A549 (cell line): ENCODE results near the gene RTBDN. TPM values are rescaled to one million over a fixed set of nuclear protein-coding genes. Genes with fewer than 3 reads are reported as not detected.
A peak's percentile ranks its signal among the peaks of the same experiment; 100 is the strongest.

Experiments used
- ATAC-seq, 2 experiments: fragments of 200-7000 bp in 1 of 2; fragments of >200 bp in 1 of 2; cut with Nextera tagmentation in 1 of 2; cut with Tn5 transposase in 1 of 2; 3 replicates each; pipeline versions ENCODE4 v1.8.0 to v1.9.1; 2018 to 2020; ENCODE audit warnings: mild to moderate bottlenecking in 1 of 2, moderate library complexity in 1 of 2
- CTCF ChIA-PET: fragments of 300-600 bp; sonication (Branson Sonifier 250); formaldehyde crosslinking; extraction: SDS; loops from one replicate; lab custom pipeline; 2021; ENCODE audit warnings: antibody characterized with exemption, inconsistent platforms; lab: Yijun Ruan, JAX
- POLR2A ChIA-PET: fragments of 350-600 bp; formaldehyde crosslinking; extraction: SDS; loops from one replicate; lab custom pipeline; 2021; ENCODE audit warnings: antibody characterized with exemption, inconsistent platforms; lab: Yijun Ruan, JAX
- DNase-seq, 2 experiments: peaks; one replicate each; pipeline versions ENCODE4 v3.0.0 to v3.0.0-alpha.2; 2011 to 2016; ENCODE audit warnings: low read depth in 1 of 2, low spot score in 1 of 2
- FAIRE-seq: peaks from 2 replicates; lab custom pipeline; 2011; peaks lifted over from hg19 to GRCh38; lab: Jason Lieb, UNC
- H3K27ac ChIP-seq, 2 experiments: fragments of >200 bp; sonication (Bioruptor Twin); formaldehyde crosslinking; 3 replicates each; pipeline ENCODE4 v1.5.1; 2016 to 2017
- H3K4me1 ChIP-seq: fragments of >200 bp; sonication (Bioruptor Twin); formaldehyde crosslinking; 3 replicates; pipeline ENCODE4 v1.6.1; 2016
- H3K4me2 ChIP-seq: fragments of >200 bp; sonication (Bioruptor Twin); formaldehyde crosslinking; 3 replicates; pipeline ENCODE4 v1.6.1; 2016
- H3K4me3 ChIP-seq: fragments of >200 bp; sonication (Bioruptor Twin); formaldehyde crosslinking; 3 replicates; pipeline ENCODE4 v1.5.1; 2016
- H3K9me3 ChIP-seq: fragments of >200 bp; sonication (Bioruptor Twin); formaldehyde crosslinking; 3 replicates; pipeline ENCODE4 v1.6.1; 2016
- BCL3 ChIP-seq: fragments of >200 bp; sonication (Bioruptor Twin); formaldehyde crosslinking; IDR thresholded peaks from 3 replicates; pipeline ENCODE4 v1.6.1; 2016
- CBX2 ChIP-seq: fragments of 200-600 bp; sonication (generic); IDR thresholded peaks from 2 replicates; pipeline ENCODE4 v1.6.1; 2016; ENCODE audit warnings: low read depth, mild to moderate bottlenecking, borderline replicate concordance
- CHD2 ChIP-seq: fragments of 150-350 bp; IDR thresholded peaks from 2 replicates; pipeline ENCODE4 v1.6.1; 2014; ENCODE audit warnings: low read length; ENCODE audit not compliant: partially characterized antibody
- EHF ChIP-seq: fragments of 250-450 bp; sonication (Bioruptor Pico); IDR thresholded peaks from 2 replicates; pipeline ENCODE4 v1.5.0; 2020; ENCODE audit warnings: mild to moderate bottlenecking
- EP300 ChIP-seq, 2 experiments: fragments of >200 bp; sonication (Bioruptor Twin); formaldehyde crosslinking; IDR thresholded peaks; 2 replicates in 1 of 2; 3 replicates in 1 of 2; pipeline ENCODE4 v1.6.1; 2016 to 2017
- ESRRA ChIP-seq: fragments of 150-350 bp; IDR thresholded peaks from 2 replicates; pipeline ENCODE4 v1.6.1; 2014; ENCODE audit warnings: mild to moderate bottlenecking, low read length, borderline replicate concordance
- FOSL2 ChIP-seq, 2 experiments: fragments of 450-650 bp in 1 of 2; fragments of >200 bp in 1 of 2; sonication (Bioruptor Twin) in 1 of 2; formaldehyde crosslinking; IDR thresholded peaks; 2 replicates each; pipeline versions ENCODE4 v1.5.0 to v1.6.1; 2016 to 2020; ENCODE audit warnings: mild to moderate bottlenecking in 1 of 2, moderate library complexity in 1 of 2
- HOXB5 ChIP-seq: fragments of 250-450 bp; sonication (Bioruptor Pico); IDR thresholded peaks from 2 replicates; pipeline ENCODE4 v1.5.0; 2020; ENCODE audit warnings: mild to moderate bottlenecking, moderate library complexity
- JUN ChIP-seq, 2 experiments: fragments of >200 bp; sonication (Bioruptor Twin); formaldehyde crosslinking; IDR thresholded peaks; 2 replicates in 1 of 2; 3 replicates in 1 of 2; pipeline ENCODE4 v1.6.1; 2016 to 2017
- JUNB ChIP-seq: fragments of >200 bp; sonication (Bioruptor Twin); formaldehyde crosslinking; IDR thresholded peaks from 2 replicates; pipeline ENCODE4 v1.6.1; 2016
- KDM5A ChIP-seq: fragments of 200-600 bp; sonication (generic); IDR thresholded peaks from 2 replicates; pipeline ENCODE4 v1.6.1; 2016; ENCODE audit warnings: antibody characterized with exemption, mild to moderate bottlenecking
- MAX ChIP-seq: IDR thresholded peaks from 2 replicates; pipeline ENCODE4 v1.6.1; 2012
- NR3C1 ChIP-seq: fragments of >200 bp; sonication (Bioruptor Twin); formaldehyde crosslinking; IDR thresholded peaks from 3 replicates; pipeline ENCODE4 v1.6.1; 2017
- POLR2A ChIP-seq: IDR thresholded peaks from 2 replicates; pipeline ENCODE4 v1.6.1; 2012; ENCODE audit warnings: mild to moderate bottlenecking, low read length
- RNF2 ChIP-seq: fragments of 200-600 bp; sonication (generic); IDR thresholded peaks from 2 replicates; pipeline ENCODE4 v1.6.1; 2016; ENCODE audit warnings: low read depth, mild to moderate bottlenecking, antibody characterized with exemption, moderate library complexity, borderline replicate concordance
- TP53 ChIP-seq: fragments of 250-450 bp; sonication (Bioruptor Pico); IDR thresholded peaks from 2 replicates; pipeline ENCODE4 v1.5.0; 2021; ENCODE audit warnings: mild to moderate bottlenecking, moderate library complexity
- USF2 ChIP-seq: fragments of 450-650 bp; IDR thresholded peaks from 2 replicates; pipeline ENCODE4 v1.6.1; 2014; ENCODE audit warnings: antibody characterized with exemption
- ZSCAN20 ChIP-seq: fragments of 250-450 bp; sonication (Bioruptor Pico); IDR thresholded peaks from 2 replicates; pipeline ENCODE4 v1.8.0; 2022; ENCODE audit warnings: mild to moderate bottlenecking, moderate library complexity
- WGBS: methylation state at CpG from one replicate; pipeline ENCODE4 v1.1.6; 2017; ENCODE audit errors: missing lambda C conversion rate; 5-methylcytosine and 5-hydroxymethylcytosine counted together
- polyA plus RNA-seq, 4 experiments: library from polyadenylated mRNA; depleted of rRNA in 3 of 4; stranded (reverse); fragments of >200 nt; fragmentation: RNase III in 1 of 4; extraction: RNeasy Plus Mini Kit Qiagen cat#74134 plus additional on column Dnase treatment in 1 of 4; gene quantifications; 2 replicates in 3 of 4; 3 replicates in 1 of 4; pipeline ENCODE4 v1.2.3, GENCODE V29; 2011 to 2017
- TF ChIP-seq, protein P1 (sequence below): fragments of >200 bp; sonication (Bioruptor Twin); formaldehyde crosslinking; IDR thresholded peaks from 2 replicates; pipeline ENCODE4 v1.6.1; 2016
- TF ChIP-seq, protein P2 (sequence below): fragments of >200 bp; sonication (Bioruptor Twin); formaldehyde crosslinking; IDR thresholded peaks from 3 replicates; pipeline ENCODE4 v1.5.1; 2016

RTBDN gene
- polyA plus RNA-seq, 2 of the 4 experiments (the other 2 are of a cell fraction): 0.09 to 0.25 TPM

DNA sequence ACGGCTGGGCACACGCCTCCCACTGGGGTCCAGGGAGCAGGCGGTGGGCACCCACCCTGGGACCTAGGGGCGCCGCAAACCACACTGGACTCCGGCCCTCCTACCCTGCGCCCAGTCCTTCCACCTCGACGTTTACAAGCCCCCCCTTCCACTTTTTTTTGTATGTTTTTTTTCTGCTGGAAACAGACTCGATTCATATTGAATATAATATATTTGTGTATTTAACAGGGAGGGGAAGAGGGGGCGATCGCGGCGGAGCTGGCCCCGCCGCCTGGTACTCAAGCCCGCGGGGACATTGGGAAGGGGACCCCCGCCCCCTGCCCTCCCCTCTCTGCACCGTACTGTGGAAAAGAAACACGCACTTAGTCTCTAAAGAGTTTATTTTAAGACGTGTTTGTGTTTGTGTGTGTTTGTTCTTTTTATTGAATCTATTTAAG, 41.5 kb downstream of the RTBDN start:
- ATAC-seq (no peak), FAIRE-seq (no peak)

DNA sequence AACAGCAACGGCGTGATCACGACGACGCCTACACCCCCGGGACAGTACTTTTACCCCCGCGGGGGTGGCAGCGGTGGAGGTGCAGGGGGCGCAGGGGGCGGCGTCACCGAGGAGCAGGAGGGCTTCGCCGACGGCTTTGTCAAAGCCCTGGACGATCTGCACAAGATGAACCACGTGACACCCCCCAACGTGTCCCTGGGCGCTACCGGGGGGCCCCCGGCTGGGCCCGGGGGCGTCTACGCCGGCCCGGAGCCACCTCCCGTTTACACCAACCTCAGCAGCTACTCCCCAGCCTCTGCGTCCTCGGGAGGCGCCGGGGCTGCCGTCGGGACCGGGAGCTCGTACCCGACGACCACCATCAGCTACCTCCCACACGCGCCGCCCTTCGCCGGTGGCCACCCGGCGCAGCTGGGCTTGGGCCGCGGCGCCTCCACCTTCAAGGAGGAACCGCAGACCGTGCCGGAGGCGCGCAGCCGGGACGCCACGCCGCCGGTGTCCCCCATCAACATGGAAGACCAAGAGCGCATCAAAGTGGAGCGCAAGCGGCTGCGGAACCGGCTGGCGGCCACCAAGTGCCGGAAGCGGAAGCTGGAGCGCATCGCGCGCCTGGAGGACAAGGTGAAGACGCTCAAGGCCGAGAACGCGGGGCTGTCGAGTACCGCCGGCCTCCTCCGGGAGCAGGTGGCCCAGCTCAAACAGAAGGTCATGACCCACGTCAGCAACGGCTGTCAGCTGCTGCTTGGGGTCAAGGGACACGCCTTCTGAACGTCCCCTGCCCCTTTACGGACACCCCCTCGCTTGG, 42.1 kb downstream of the RTBDN start:
- peak overlapping the region; percentile 96 to 99 for H3K27ac ChIP-seq
- CTCF ChIA-PET: interaction anchor here (0.5 to 17.4 kb wide), 7 partner anchors 9 to 1651 kb away, joined by 3 to 901 read pairs (median 3); partner anchors contain the start of genes DNASE2 and HOOK2
- H3K9me3 ChIP-seq: no peaks in the 10 kb centered on the region
- no peak for FAIRE-seq
- TF ChIP-seq EP300 (IDR thresholded peaks at IDR 0.05) (no peak), FOSL2 (IDR thresholded peaks at IDR 0.05) (no peak), FOSL2 (CRISPR knock-in tag; IDR thresholded peaks at IDR 0.05) (no peak), USF2 (peak; percentile 67), JUN (IDR thresholded peaks at IDR 0.05) (0 out of 5 replicates have a peak, but pooled peaks of 1 of the 2 experiments have one; percentile 4), MAX (peak; percentile 26; the same call in 1 of the 2 replicates), KDM5A (no peak), EHF (CRISPR knock-in tag) (0 out of 2 replicates have a peak, but pooled peaks have one; percentile 54), POLR2A (peak; percentile 13), ESRRA (no peak), TP53 (CRISPR knock-in tag) (0 out of 2 replicates have a peak, but pooled peaks have one; percentile 39)
- TF ChIP-seq, protein P1, sequence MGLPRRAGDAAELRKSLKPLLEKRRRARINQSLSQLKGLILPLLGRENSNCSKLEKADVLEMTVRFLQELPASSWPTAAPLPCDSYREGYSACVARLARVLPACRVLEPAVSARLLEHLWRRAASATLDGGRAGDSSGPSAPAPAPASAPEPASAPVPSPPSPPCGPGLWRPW: no peak
- TF ChIP-seq, protein P2, sequence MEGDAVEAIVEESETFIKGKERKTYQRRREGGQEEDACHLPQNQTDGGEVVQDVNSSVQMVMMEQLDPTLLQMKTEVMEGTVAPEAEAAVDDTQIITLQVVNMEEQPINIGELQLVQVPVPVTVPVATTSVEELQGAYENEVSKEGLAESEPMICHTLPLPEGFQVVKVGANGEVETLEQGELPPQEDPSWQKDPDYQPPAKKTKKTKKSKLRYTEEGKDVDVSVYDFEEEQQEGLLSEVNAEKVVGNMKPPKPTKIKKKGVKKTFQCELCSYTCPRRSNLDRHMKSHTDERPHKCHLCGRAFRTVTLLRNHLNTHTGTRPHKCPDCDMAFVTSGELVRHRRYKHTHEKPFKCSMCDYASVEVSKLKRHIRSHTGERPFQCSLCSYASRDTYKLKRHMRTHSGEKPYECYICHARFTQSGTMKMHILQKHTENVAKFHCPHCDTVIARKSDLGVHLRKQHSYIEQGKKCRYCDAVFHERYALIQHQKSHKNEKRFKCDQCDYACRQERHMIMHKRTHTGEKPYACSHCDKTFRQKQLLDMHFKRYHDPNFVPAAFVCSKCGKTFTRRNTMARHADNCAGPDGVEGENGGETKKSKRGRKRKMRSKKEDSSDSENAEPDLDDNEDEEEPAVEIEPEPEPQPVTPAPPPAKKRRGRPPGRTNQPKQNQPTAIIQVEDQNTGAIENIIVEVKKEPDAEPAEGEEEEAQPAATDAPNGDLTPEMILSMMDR: no peak
- TF ChIP-seq, all 56 proteins: peak for 6
- POLR2A ChIA-PET: interaction anchor here (1.0 to 6.5 kb wide), 10 partner anchors 9 to 375 kb away, joined by 3 to 122 read pairs (median 7); partner anchors contain the start of genes DNASE2, GET3 and RNASEH2A
- H3K4me1 ChIP-seq: peaks cover 48% of the 10 kb centered on the region
- WGBS: 0% methylated on average over 12 of the region's 84 CpGs
- peak overlapping the region; percentile 92 for H3K4me3 ChIP-seq
- ATAC-seq (no peak), DNase-seq (peak in 1 of 2 experiments; percentile 60)
- peak overlapping the region; percentile 86 for H3K4me2 ChIP-seq

More for the DNA sequence above, 41.5 kb downstream of the RTBDN start:
- DNase-seq: no peak
- CTCF ChIA-PET: interaction anchor here (0.5 to 17.4 kb wide), 6 partner anchors 10 to 1651 kb away, joined by 3 to 901 read pairs (median 6); partner anchors contain the start of gene HOOK2
- Histone ChIP-seq H3K4me2 (peak overlapping the region; percentile 86), H3K4me3 (peak overlapping the region; percentile 92), H3K4me1 (peaks cover 41% of the 10 kb centered on the region)
- WGBS: under 1% methylated on average over 22 of the region's 22 CpGs
- TF ChIP-seq HOXB5 (no peak), RNF2 (no peak), EP300 (IDR thresholded peaks at IDR 0.05) (no peak), JUNB (no peak), NR3C1 (no peak), EHF (CRISPR knock-in tag) (no peak), CBX2 (no peak), BCL3 (no peak), JUN (IDR thresholded peaks at IDR 0.05) (no peak), ZSCAN20 (CRISPR knock-in tag) (no peak), CHD2 (no peak), TP53 (CRISPR knock-in tag) (no peak), FOSL2 (IDR thresholded peaks at IDR 0.05) (no peak), FOSL2 (CRISPR knock-in tag; IDR thresholded peaks at IDR 0.05) (no peak)
- TF ChIP-seq, all 56 proteins: peak for 0
- Histone ChIP-seq H3K27ac (peak overlapping the region; percentile 96 to 99), H3K9me3 (no peaks in the 10 kb centered on the region)
- POLR2A ChIA-PET: interaction anchor here (1.5 to 6.5 kb wide), 6 partner anchors 10 to 88 kb away, joined by 3 to 122 read pairs (median 17); partner anchors contain the start of genes DNASE2 and GET3
